G401.6 (cell line): Measurements from ENCODE around the gene LONP2.
"Not testable (repeated sequence)": the region's sequence is repeated elsewhere in the genome, so short reads cannot be mapped to it uniquely, and the experiment has no call there.

Source experiments
- FAIRE-seq: peaks from 2 replicates; lab custom pipeline; 2012; peaks lifted over from hg19 to GRCh38; lab: Jason Lieb, UNC

LONP2 gene

GRCh38 chr16:48235556-48236136, 8.5 kb upstream of the LONP2 start:
- FAIRE-seq, result no peak

GRCh38 chr16:48236286-48236685, 7.8 kb upstream of the LONP2 start:
- no peak for FAIRE-seq

GRCh38 chr16:48240147-48240546, 4.0 kb upstream of the LONP2 start:
- FAIRE-seq, result not testable (repeated sequence)

- no peak for FAIRE-seq
Observed at GRCh38 chr16:48244863-48245195, 729 bp downstream of the LONP2 start.

GRCh38 chr16:48246066-48246465, 2.0 kb downstream of the LONP2 start:
- no peak for FAIRE-seq

GRCh38 chr16:48247311-48247710, 3.2 kb downstream of the LONP2 start, which contains the start of gene ABCC11:
TSS of gene ABCC11 (minus strand) at chr16:48247539. CDS start at chr16:48231921, 15,618 bp downstream.
- no peak for FAIRE-seq

- peak; percentile 31 for FAIRE-seq
Observed at GRCh38 chr16:48250520-48251278, 6.6 kb downstream of the LONP2 start.

GRCh38 chr16:48252013-48252412, 7.9 kb downstream of the LONP2 start:
- FAIRE-seq, result no peak

GRCh38 chr16:48256579-48257177, 12.6 kb downstream of the LONP2 start:
- FAIRE-seq, result no peak

GRCh38 chr16:48261569-48261968, 17.5 kb downstream of the LONP2 start:
- no peak for FAIRE-seq

- FAIRE-seq, result no peak
Observed at GRCh38 chr16:48262631-48263030, 18.5 kb downstream of the LONP2 start.

GRCh38 chr16:48269011-48269410, 24.9 kb downstream of the LONP2 start:
- FAIRE-seq, result no peak

GRCh38 chr16:48271728-48272127, 27.6 kb downstream of the LONP2 start:
- no peak for FAIRE-seq

GRCh38 chr16:48272837-48273421, 28.8 kb downstream of the LONP2 start:
- no peak for FAIRE-seq

- FAIRE-seq, result no peak
Observed at GRCh38 chr16:48274476-48274875, 30.4 kb downstream of the LONP2 start.

- FAIRE-seq, result no peak
Observed at GRCh38 chr16:48276102-48276501, 32.0 kb downstream of the LONP2 start.

- no peak for FAIRE-seq
Observed at GRCh38 chr16:48277158-48277557, 33.1 kb downstream of the LONP2 start.

GRCh38 chr16:48279199-48279598, 35.1 kb downstream of the LONP2 start:
- no peak for FAIRE-seq

- no peak for FAIRE-seq
Observed at GRCh38 chr16:48280546-48280945, 36.4 kb downstream of the LONP2 start.

- no peak for FAIRE-seq
Observed at GRCh38 chr16:48282636-48283263, 38.6 kb downstream of the LONP2 start.

GRCh38 chr16:48284772-48285409, 40.8 kb downstream of the LONP2 start:
- no peak for FAIRE-seq

- FAIRE-seq, result no peak
Observed at GRCh38 chr16:48287239-48287638, 43.1 kb downstream of the LONP2 start.
